HCT116 (cell line): ENCODE measurements around the gene MEIOB. TPM values are rescaled to one million over a fixed set of nuclear protein-coding genes. Genes with fewer than 3 reads are reported as not detected.
A peak's percentile ranks its signal among the peaks of the same experiment; 100 is the strongest.

ENCODE experiments used
- ATAC-seq: fragments of 200-7000 bp; cut with Tn5 transposase; 2 replicates; pipeline ENCODE4 v1.9.1; 2020; ENCODE audit warnings: mild to moderate bottlenecking, moderate library complexity
- BruUV-seq: library from RNA; stranded (reverse); fragments of 400-500 nt; replicated peaks from 2 replicates; lab custom pipeline; 2021; lab: Mats Ljungman, UMichigan
- CTCF ChIA-PET: fragments of 300-600 bp; sonication (Branson Sonifier 250); formaldehyde crosslinking; loops from one replicate; lab custom pipeline; 2021; ENCODE audit warnings: antibody characterized with exemption; lab: Charles Lee
- POLR2A ChIA-PET: fragments of 300-600, 350-600 bp; sonication (Branson Sonifier 250); formaldehyde crosslinking; loops from one replicate; lab custom pipeline; 2021; ENCODE audit warnings: antibody characterized with exemption; lab: Charles Lee
- RAD21 ChIA-PET, 2 experiments: fragments of 300-600 bp; sonication (Branson Sonifier 250); formaldehyde crosslinking; loops; one replicate each; lab custom pipeline; 2023; ENCODE audit warnings: low total read pairs in 2 of 2; ENCODE audit not compliant: uncharacterized antibody in 2 of 2, unreplicated experiment in 2 of 2, low non-redundant PET in 1 of 2; lab: Charles Lee
- DNase-seq: peaks from one replicate; pipeline ENCODE4 v3.0.0-alpha.2; 2010; ENCODE audit warnings: low read depth, low spot score
- H2AFZ ChIP-seq: fragments of 200-600 bp; shearing (Covaris generic), sonication (generic); 2 replicates; pipeline ENCODE4 v1.6.1; 2017; ENCODE audit warnings: low read depth, mixed run types, mixed read lengths, antibody characterized with exemption, low read length; ENCODE audit not compliant: poor library complexity, severe bottlenecking
- H3K27ac ChIP-seq: 2 replicates; pipeline ENCODE4 v1.5.1; 2012; ENCODE audit warnings: low read depth, low read length
- H3K27me3 ChIP-seq: fragments of 200-600 bp; sonication (generic); 2 replicates; pipeline ENCODE4 v1.6.1; 2016; ENCODE audit warnings: mixed run types, low read length, mixed read lengths; ENCODE audit not compliant: insufficient read depth
- H3K36me3 ChIP-seq, 2 experiments: fragments of 200-500 bp in 1 of 2; fragments of 200-600 bp in 1 of 2; sonication (Bioruptor generic) in 1 of 2; sonication (generic) in 1 of 2; 2 replicates each; pipeline versions ENCODE4 v1.5.1 to v1.6.1; 2014 to 2016; ENCODE audit warnings: low read length in 2 of 2, inconsistent platforms in 1 of 2, mixed read lengths in 1 of 2, mixed run types in 1 of 2; ENCODE audit not compliant: insufficient read depth in 2 of 2, control insufficient read depth in 1 of 2
- H3K4me1 ChIP-seq, 2 experiments: fragments of 200-600 bp in 1 of 2; sonication (generic) in 1 of 2; 2 replicates each; pipeline versions ENCODE4 v1.5.1 to v1.6.1; 2012 to 2017; ENCODE audit warnings: low read length in 2 of 2, inconsistent platforms in 1 of 2, mild to moderate bottlenecking in 1 of 2, mixed read lengths in 1 of 2, mixed run types in 1 of 2, moderate library complexity in 1 of 2; ENCODE audit not compliant: insufficient read depth in 2 of 2, control insufficient read depth in 1 of 2
- H3K4me2 ChIP-seq: fragments of 200-600 bp; sonication (generic); 2 replicates; pipeline ENCODE4 v1.6.1; 2017; ENCODE audit warnings: mixed run types, low read length, mixed read lengths
- H3K4me3 ChIP-seq, 2 experiments: fragments of 200-600 bp in 1 of 2; sonication (generic) in 1 of 2; replicated peaks in 1 of 2; 2 replicates each; pipeline ENCODE4 v1.5.1; 2011 to 2016; ENCODE audit warnings: low read length in 2 of 2, control low read depth in 1 of 2, low read depth in 1 of 2, mild to moderate bottlenecking in 1 of 2, mixed read lengths in 1 of 2, mixed run types in 1 of 2
- H3K79me2 ChIP-seq: fragments of 200-600 bp; sonication (generic); 2 replicates; pipeline ENCODE4 v1.6.1; 2017; ENCODE audit warnings: mild to moderate bottlenecking, mixed run types, low read length, moderate library complexity, mixed read lengths; ENCODE audit not compliant: insufficient read depth
- H3K9ac ChIP-seq: fragments of 200-600 bp; sonication (generic); 2 replicates; pipeline ENCODE4 v1.6.1; 2016; ENCODE audit warnings: low read length, mixed read lengths
- H3K9me2 ChIP-seq: fragments of 200-600 bp; sonication (generic), shearing (Covaris generic); 2 replicates; pipeline ENCODE4 v1.6.1; 2017; ENCODE audit warnings: mixed run types, mild to moderate bottlenecking, moderate library complexity; ENCODE audit not compliant: insufficient read depth
- H3K9me3 ChIP-seq, 2 experiments: fragments of 200-500 bp in 1 of 2; fragments of 200-600 bp in 1 of 2; sonication (Bioruptor generic) in 1 of 2; sonication (generic) in 1 of 2; 2 replicates each; pipeline ENCODE4 v1.6.1; 2014 to 2017; ENCODE audit warnings: low read length in 2 of 2, mixed read lengths in 2 of 2, inconsistent platforms in 1 of 2, low read depth in 1 of 2, mild to moderate bottlenecking in 1 of 2, mixed run types in 1 of 2, moderate library complexity in 1 of 2; ENCODE audit not compliant: control insufficient read depth in 1 of 2, insufficient read depth in 1 of 2
- H4K20me1 ChIP-seq: fragments of 200-600 bp; sonication (generic), shearing (Covaris generic); 2 replicates; pipeline ENCODE4 v1.6.1; 2017; ENCODE audit warnings: mixed run types, mild to moderate bottlenecking, moderate library complexity; ENCODE audit not compliant: insufficient read depth
- ELF1 ChIP-seq: IDR thresholded peaks from 2 replicates; pipeline ENCODE4 v1.6.1; 2012; ENCODE audit warnings: low read depth, borderline replicate concordance
- EZH2 ChIP-seq: fragments of 200-600 bp; sonication (generic); IDR thresholded peaks from 2 replicates; pipeline ENCODE4 v1.6.1; 2017; ENCODE audit warnings: antibody characterized with exemption, mixed run types
- FOSL1 ChIP-seq: IDR thresholded peaks from 2 replicates; pipeline ENCODE4 v1.6.1; 2012; ENCODE audit warnings: low read depth
- POLR2A ChIP-seq: IDR thresholded peaks from 2 replicates; pipeline ENCODE4 v1.7.0; 2011; ENCODE audit warnings: borderline replicate concordance; ENCODE audit not compliant: insufficient read depth, insufficient read length; ENCODE audit errors: extremely low read depth
- SIN3A ChIP-seq: IDR thresholded peaks from 2 replicates; pipeline ENCODE4 v1.6.1; 2012; ENCODE audit warnings: low read depth
- SP1 ChIP-seq: IDR thresholded peaks from 2 replicates; pipeline ENCODE4 v1.6.1; 2012; ENCODE audit warnings: low read depth
- YY1 ChIP-seq: IDR thresholded peaks from 2 replicates; pipeline ENCODE4 v1.6.1; 2011; ENCODE audit warnings: low read length, low read depth, moderate library complexity, mild to moderate bottlenecking; ENCODE audit not compliant: insufficient replicate concordance; ENCODE audit errors: extremely low read depth
- ZNF274 ChIP-seq: fragments of 200-500 bp; sonication (Bioruptor generic); IDR thresholded peaks from 2 replicates; pipeline ENCODE4 v1.6.1; 2014; ENCODE audit warnings: mild to moderate bottlenecking, low read depth, low read length, inconsistent platforms
- intact Hi-C: fragments of 100-400 bp; cut with micrococcal nuclease; formaldehyde crosslinking; loops from 2 replicates; pipeline ENCODE4 v1.10.0; 2022
- total RNA-seq: library from RNA; stranded (reverse); gene quantifications from one replicate; pipeline ENCODE4 v1.2.1, GENCODE V29; 2021; ENCODE audit not compliant: unreplicated experiment
- TF ChIP-seq, protein P1 (sequence below): IDR thresholded peaks from 2 replicates; pipeline ENCODE4 v1.6.1; 2012
- TF ChIP-seq, protein P2 (sequence below), 3 experiments: fragments of 200-600 bp in 1 of 3; sonication (generic) in 1 of 3; IDR thresholded peaks in 2 of 3; conservative IDR thresholded peaks in 1 of 3; 2 replicates each; pipeline ENCODE4 v1.5.1; 2012 to 2017; ENCODE audit warnings: low read depth in 2 of 3, low read length in 2 of 3, antibody characterized with exemption in 1 of 3, borderline replicate concordance in 1 of 3, control low read depth in 1 of 3, mild to moderate bottlenecking in 1 of 3, mixed read lengths in 1 of 3, mixed run types in 1 of 3, moderate library complexity in 1 of 3; ENCODE audit not compliant: insufficient read depth in 1 of 3
- TF ChIP-seq, protein P3 (sequence below): IDR thresholded peaks from 2 replicates; pipeline ENCODE4 v1.6.1; 2012

The MEIOB gene
- total RNA-seq, 1 experiment from 2014 or later: 0.59 TPM

DNA sequence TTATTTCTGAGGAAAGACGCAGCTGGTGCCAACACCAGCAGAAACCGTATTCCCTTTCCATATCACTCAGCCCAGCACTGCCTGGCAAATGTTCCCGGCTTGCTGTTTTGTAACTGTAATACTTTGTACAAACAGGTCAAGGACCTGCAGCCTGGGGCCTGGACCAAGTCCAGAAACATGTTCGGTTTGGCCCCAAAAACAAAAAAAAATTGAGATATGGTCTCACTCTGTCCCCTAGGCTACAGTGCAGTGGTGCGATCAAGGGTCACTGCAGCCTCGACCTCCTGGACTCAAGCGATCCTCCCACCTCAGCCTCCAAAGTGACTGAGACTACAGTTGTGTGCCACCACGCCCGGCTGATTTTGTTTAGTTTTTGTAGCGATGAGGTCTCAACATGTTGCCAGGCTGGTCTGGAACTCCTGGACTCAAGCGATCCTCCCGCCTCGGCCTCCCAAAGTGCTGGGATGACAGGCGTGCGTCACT, 46.5 kb downstream of the MEIOB start:
- Histone ChIP-seq H4K20me1 (peaks cover 5% of the 10 kb centered on the region; the same call in 1 of the 2 replicates), H3K9me3 (no peaks in the 10 kb centered on the region), H3K9ac (peak overlapping the region; percentile 62), H3K4me3 (peak overlapping the region; percentile 90 to 98), H2AFZ (no peak overlapping the region), H3K9me2 (no peaks in the 10 kb centered on the region), H3K4me2 (peak overlapping the region; percentile 73), H3K4me1 (peaks cover 14 to 17% of the 10 kb centered on the region in 2 experiments), H3K27me3 (no peaks in the 10 kb centered on the region), H3K36me3 (0 out of 4 replicates have a peak, but pooled peaks cover 0 to 3% of the 10 kb centered on the region in 2 experiments), H3K27ac (peak overlapping the region; percentile 80), H3K79me2 (peaks cover 30% of the 10 kb centered on the region)
- CTCF ChIA-PET: interaction anchor here (1.2 to 1.7 kb wide), 2 partner anchors 12 kb away, joined by 3 to 4 read pairs; no protein-coding TSS in a partner anchor
- intact Hi-C loops: no loop called here
- DNase-seq (no peak), ATAC-seq (no peak)
- RAD21 ChIA-PET: no interaction called here
- TF ChIP-seq ELF1: no peak
- TF ChIP-seq, protein P1, sequence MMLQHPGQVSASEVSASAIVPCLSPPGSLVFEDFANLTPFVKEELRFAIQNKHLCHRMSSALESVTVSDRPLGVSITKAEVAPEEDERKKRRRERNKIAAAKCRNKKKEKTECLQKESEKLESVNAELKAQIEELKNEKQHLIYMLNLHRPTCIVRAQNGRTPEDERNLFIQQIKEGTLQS: no peak
- TF ChIP-seq, protein P2, sequence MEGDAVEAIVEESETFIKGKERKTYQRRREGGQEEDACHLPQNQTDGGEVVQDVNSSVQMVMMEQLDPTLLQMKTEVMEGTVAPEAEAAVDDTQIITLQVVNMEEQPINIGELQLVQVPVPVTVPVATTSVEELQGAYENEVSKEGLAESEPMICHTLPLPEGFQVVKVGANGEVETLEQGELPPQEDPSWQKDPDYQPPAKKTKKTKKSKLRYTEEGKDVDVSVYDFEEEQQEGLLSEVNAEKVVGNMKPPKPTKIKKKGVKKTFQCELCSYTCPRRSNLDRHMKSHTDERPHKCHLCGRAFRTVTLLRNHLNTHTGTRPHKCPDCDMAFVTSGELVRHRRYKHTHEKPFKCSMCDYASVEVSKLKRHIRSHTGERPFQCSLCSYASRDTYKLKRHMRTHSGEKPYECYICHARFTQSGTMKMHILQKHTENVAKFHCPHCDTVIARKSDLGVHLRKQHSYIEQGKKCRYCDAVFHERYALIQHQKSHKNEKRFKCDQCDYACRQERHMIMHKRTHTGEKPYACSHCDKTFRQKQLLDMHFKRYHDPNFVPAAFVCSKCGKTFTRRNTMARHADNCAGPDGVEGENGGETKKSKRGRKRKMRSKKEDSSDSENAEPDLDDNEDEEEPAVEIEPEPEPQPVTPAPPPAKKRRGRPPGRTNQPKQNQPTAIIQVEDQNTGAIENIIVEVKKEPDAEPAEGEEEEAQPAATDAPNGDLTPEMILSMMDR (IDR thresholded peaks at IDR 0.05 in 2 of 3, conservative IDR thresholded peaks at IDR 0.05 in 1 of 3; ENCODE audit: borderline replicate concordance in 1 of 3, insufficient read depth in 1 of 3, low read depth in 2 of 3, low read length in 2 of 3): no peak
- no peak for TF ChIP-seq ZNF274
- no peak for TF ChIP-seq SIN3A
- no peak for TF ChIP-seq SP1
- TF ChIP-seq EZH2: no peak
- TF ChIP-seq FOSL1: no peak
- TF ChIP-seq POLR2A: no peak
- no peak for TF ChIP-seq YY1
- TF ChIP-seq, protein P3, sequence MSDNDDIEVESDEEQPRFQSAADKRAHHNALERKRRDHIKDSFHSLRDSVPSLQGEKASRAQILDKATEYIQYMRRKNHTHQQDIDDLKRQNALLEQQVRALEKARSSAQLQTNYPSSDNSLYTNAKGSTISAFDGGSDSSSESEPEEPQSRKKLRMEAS: no peak
- POLR2A ChIA-PET: no interaction called here
- BruUV-seq: TSS peak; percentile 77
